Neural cell (in vitro differentiated cells): ENCODE results near the gene CUTC. TPM values are rescaled to one million over a fixed set of nuclear protein-coding genes. Genes with fewer than 3 reads are reported as not detected.

Experiments used
- H2AFZ ChIP-seq: fragments of 200-600, 300-800 bp; sonication (generic), shearing (Covaris generic); 2 replicates; pipeline ENCODE4 v1.6.0; 2014; ENCODE audit warnings: low read depth, mild to moderate bottlenecking, antibody characterized with exemption, low read length, moderate library complexity
- H3F3A ChIP-seq: fragments of 200-600 bp; shearing (Covaris generic); 2 replicates; pipeline ENCODE4 v1.6.1; 2016; ENCODE audit warnings: mild to moderate bottlenecking, moderate library complexity, mixed read lengths, antibody characterized with exemption, low read length; ENCODE audit not compliant: insufficient read depth, poor library complexity, severe bottlenecking
- H3K27ac ChIP-seq: fragments of 200-600, 300-800 bp; sonication (generic), shearing (Covaris generic); 2 replicates; pipeline ENCODE4 v1.5.1; 2014; ENCODE audit warnings: mild to moderate bottlenecking, low read length, moderate library complexity
- H3K27me3 ChIP-seq: fragments of 300-800, 200-600 bp; sonication (generic), shearing (Covaris generic); 2 replicates; pipeline ENCODE4 v1.6.0; 2014; ENCODE audit warnings: mild to moderate bottlenecking, low read depth, low read length, moderate library complexity; ENCODE audit not compliant: insufficient read depth
- H3K36me3 ChIP-seq: fragments of 300-800, 200-600 bp; sonication (generic), shearing (Covaris generic); 2 replicates; pipeline ENCODE4 v1.5.1; 2014; ENCODE audit warnings: mild to moderate bottlenecking, antibody characterized with exemption, low read length, moderate library complexity; ENCODE audit not compliant: insufficient read depth
- H3K4me2 ChIP-seq: fragments of 300-800, 200-600 bp; sonication (generic), shearing (Covaris generic); 2 replicates; pipeline ENCODE4 v1.6.0; 2014; ENCODE audit warnings: mild to moderate bottlenecking, low read length
- H3K4me3 ChIP-seq: fragments of 300-800, 200-600 bp; sonication (generic), shearing (Covaris generic); 2 replicates; pipeline ENCODE4 v1.5.1; 2014; ENCODE audit warnings: mild to moderate bottlenecking, low read length, moderate library complexity
- H3K79me2 ChIP-seq: fragments of 200-600 bp; shearing (Covaris generic); replicated peaks from 2 replicates; pipeline ENCODE4 v1.6.0; 2014; ENCODE audit warnings: mild to moderate bottlenecking, low read length, moderate library complexity; ENCODE audit not compliant: insufficient read depth
- H3K9ac ChIP-seq: fragments of 300-800, 200-600 bp; sonication (generic), shearing (Covaris generic); 2 replicates; pipeline ENCODE4 v1.6.1; 2016; ENCODE audit warnings: mild to moderate bottlenecking, low read length, mixed read lengths
- H3K9me2 ChIP-seq: fragments of 200-600 bp; shearing (Covaris generic); 2 replicates; pipeline ENCODE4 v1.6.1; 2016; ENCODE audit warnings: mild to moderate bottlenecking, low read length, mixed read lengths; ENCODE audit not compliant: insufficient read depth
- H3K9me3 ChIP-seq: fragments of 200-600, 300-800 bp; sonication (generic), shearing (Covaris generic); 2 replicates; pipeline ENCODE4 v1.6.1; 2016; ENCODE audit warnings: mild to moderate bottlenecking, mixed run types, low read length, moderate library complexity, mixed read lengths
- H4K20me1 ChIP-seq: fragments of 200-600 bp; shearing (Covaris generic); 2 replicates; pipeline ENCODE4 v1.6.1; 2016; ENCODE audit warnings: mild to moderate bottlenecking, mixed run types; ENCODE audit not compliant: insufficient read depth
- EP300 ChIP-seq: fragments of 450-650 bp; conservative IDR thresholded peaks from 2 replicates; pipeline ENCODE4 v1.6.1; 2014; ENCODE audit warnings: antibody characterized with exemption, mild to moderate bottlenecking, moderate library complexity; ENCODE audit not compliant: poor library complexity, severe bottlenecking
- EZH2 ChIP-seq: fragments of 200-600, 300-800 bp; shearing (Covaris generic), sonication (generic); IDR thresholded peaks from 2 replicates; pipeline ENCODE4 v1.6.1; 2014; ENCODE audit warnings: antibody characterized with exemption, low read length, borderline replicate concordance, mild to moderate bottlenecking; ENCODE audit not compliant: insufficient read depth, poor library complexity, severe bottlenecking
- MXI1 ChIP-seq: fragments of 450-650 bp; conservative IDR thresholded peaks from 2 replicates; pipeline ENCODE4 v1.6.1; 2014; ENCODE audit warnings: antibody characterized with exemption, mild to moderate bottlenecking; ENCODE audit not compliant: poor library complexity, severe bottlenecking
- POLR2AphosphoS5 ChIP-seq: IDR thresholded peaks from 2 replicates; pipeline ENCODE4 v1.6.1; 2012
- RAD21 ChIP-seq: fragments of 450-650 bp; conservative IDR thresholded peaks from 2 replicates; pipeline ENCODE4 v1.6.1; 2014; ENCODE audit warnings: antibody characterized with exemption, mild to moderate bottlenecking, moderate library complexity
- SMC3 ChIP-seq: fragments of 450-650 bp; conservative IDR thresholded peaks from 2 replicates; pipeline ENCODE4 v1.6.1; 2014; ENCODE audit warnings: antibody characterized with exemption, mild to moderate bottlenecking, moderate library complexity; ENCODE audit not compliant: poor library complexity
- TAF1 ChIP-seq: IDR thresholded peaks from 2 replicates; pipeline ENCODE4 v1.6.1; 2012; ENCODE audit warnings: low read depth
- polyA plus RNA-seq: library from polyadenylated mRNA; depleted of rRNA; stranded (reverse); fragments of >200 nt; gene quantifications from 2 replicates; pipeline ENCODE4 v1.2.3, GENCODE V29; 2014
- TF ChIP-seq, protein P1 (sequence below): IDR thresholded peaks from 2 replicates; pipeline ENCODE4 v1.6.1; 2012; ENCODE audit warnings: borderline replicate concordance
- TF ChIP-seq, protein P2 (sequence below): fragments of 450-650 bp; IDR thresholded peaks from 2 replicates; pipeline ENCODE4 v1.5.1; 2014; ENCODE audit warnings: antibody characterized with exemption, mild to moderate bottlenecking, moderate library complexity; ENCODE audit not compliant: poor library complexity, severe bottlenecking

The CUTC gene
- polyA plus RNA-seq, 1 donor from 2014 or later, result 26.2 TPM

DNA sequence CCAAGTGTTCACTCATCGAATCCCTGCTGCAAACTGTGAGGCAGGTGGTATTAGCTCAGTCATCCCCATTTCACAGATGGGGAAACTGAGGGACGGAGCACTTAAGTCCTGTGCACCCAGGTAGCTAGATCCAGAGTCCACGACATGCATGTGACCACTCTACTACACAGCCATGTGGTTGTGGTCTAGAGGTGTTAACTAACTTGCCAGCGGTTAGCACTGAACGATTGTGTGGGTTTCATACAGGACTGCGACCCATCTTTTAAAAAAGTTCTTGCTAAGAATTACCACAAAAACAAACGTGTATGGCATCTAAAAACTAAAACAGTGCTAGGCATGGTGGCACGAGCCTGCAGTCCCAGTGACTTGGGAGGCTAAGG is 34.3 kb downstream of the CUTC start:
- no peaks in the 10 kb centered on the region for H3K36me3 ChIP-seq
- no peaks in the 10 kb centered on the region for H3K9me2 ChIP-seq
- TF ChIP-seq, protein P1, sequence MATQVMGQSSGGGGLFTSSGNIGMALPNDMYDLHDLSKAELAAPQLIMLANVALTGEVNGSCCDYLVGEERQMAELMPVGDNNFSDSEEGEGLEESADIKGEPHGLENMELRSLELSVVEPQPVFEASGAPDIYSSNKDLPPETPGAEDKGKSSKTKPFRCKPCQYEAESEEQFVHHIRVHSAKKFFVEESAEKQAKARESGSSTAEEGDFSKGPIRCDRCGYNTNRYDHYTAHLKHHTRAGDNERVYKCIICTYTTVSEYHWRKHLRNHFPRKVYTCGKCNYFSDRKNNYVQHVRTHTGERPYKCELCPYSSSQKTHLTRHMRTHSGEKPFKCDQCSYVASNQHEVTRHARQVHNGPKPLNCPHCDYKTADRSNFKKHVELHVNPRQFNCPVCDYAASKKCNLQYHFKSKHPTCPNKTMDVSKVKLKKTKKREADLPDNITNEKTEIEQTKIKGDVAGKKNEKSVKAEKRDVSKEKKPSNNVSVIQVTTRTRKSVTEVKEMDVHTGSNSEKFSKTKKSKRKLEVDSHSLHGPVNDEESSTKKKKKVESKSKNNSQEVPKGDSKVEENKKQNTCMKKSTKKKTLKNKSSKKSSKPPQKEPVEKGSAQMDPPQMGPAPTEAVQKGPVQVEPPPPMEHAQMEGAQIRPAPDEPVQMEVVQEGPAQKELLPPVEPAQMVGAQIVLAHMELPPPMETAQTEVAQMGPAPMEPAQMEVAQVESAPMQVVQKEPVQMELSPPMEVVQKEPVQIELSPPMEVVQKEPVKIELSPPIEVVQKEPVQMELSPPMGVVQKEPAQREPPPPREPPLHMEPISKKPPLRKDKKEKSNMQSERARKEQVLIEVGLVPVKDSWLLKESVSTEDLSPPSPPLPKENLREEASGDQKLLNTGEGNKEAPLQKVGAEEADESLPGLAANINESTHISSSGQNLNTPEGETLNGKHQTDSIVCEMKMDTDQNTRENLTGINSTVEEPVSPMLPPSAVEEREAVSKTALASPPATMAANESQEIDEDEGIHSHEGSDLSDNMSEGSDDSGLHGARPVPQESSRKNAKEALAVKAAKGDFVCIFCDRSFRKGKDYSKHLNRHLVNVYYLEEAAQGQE, result no peak
- no peaks in the 10 kb centered on the region for H3K9me3 ChIP-seq
- no peaks in the 10 kb centered on the region for H3F3A ChIP-seq
- no peak overlapping the region for H3K4me2 ChIP-seq
- H3K79me2 ChIP-seq, result no peaks in the 10 kb centered on the region
- H2AFZ ChIP-seq, result no peak overlapping the region
- no peak overlapping the region for H3K27ac ChIP-seq
- H3K9ac ChIP-seq, result no peak overlapping the region
- no peaks in the 10 kb centered on the region for H3K27me3 ChIP-seq
- no peak overlapping the region for H3K4me3 ChIP-seq
- no peaks in the 10 kb centered on the region for H4K20me1 ChIP-seq

DNA sequence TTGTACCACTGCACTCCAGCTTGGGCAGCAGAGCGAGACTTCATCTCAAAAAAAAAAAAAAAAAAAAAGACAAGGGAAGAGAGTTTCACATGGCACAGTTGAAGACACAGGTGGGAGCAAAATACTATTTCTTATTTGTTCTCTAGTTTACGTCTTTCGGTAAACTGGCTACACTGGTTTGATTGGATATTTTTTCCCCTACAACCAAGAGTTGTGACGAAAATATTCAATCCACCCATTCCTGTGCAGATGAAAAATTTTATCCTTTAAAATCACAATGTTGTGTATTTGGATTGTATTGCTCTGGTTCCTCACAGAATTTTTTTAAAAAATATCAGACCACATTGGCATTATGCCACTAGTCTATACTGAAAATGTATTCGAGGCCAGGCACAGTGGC is 35.9 kb downstream of the CUTC start:
- H2AFZ ChIP-seq, result no peak overlapping the region
- no peaks in the 10 kb centered on the region for H3K9me3 ChIP-seq
- no peaks in the 10 kb centered on the region for H3K36me3 ChIP-seq
- no peak overlapping the region for H3K27ac ChIP-seq
- no peak overlapping the region for H3K9ac ChIP-seq
- no peaks in the 10 kb centered on the region for H3K27me3 ChIP-seq
- no peaks in the 10 kb centered on the region for H3K9me2 ChIP-seq
- no peaks in the 10 kb centered on the region for H4K20me1 ChIP-seq
- TF ChIP-seq RAD21 (no peak), MXI1 (no peak), EZH2 (no peak), SMC3 (no peak), EP300 (no peak), TAF1 (no peak), POLR2AphosphoS5 (no peak)
- TF ChIP-seq, protein P1, result no peak
- TF ChIP-seq, protein P2, sequence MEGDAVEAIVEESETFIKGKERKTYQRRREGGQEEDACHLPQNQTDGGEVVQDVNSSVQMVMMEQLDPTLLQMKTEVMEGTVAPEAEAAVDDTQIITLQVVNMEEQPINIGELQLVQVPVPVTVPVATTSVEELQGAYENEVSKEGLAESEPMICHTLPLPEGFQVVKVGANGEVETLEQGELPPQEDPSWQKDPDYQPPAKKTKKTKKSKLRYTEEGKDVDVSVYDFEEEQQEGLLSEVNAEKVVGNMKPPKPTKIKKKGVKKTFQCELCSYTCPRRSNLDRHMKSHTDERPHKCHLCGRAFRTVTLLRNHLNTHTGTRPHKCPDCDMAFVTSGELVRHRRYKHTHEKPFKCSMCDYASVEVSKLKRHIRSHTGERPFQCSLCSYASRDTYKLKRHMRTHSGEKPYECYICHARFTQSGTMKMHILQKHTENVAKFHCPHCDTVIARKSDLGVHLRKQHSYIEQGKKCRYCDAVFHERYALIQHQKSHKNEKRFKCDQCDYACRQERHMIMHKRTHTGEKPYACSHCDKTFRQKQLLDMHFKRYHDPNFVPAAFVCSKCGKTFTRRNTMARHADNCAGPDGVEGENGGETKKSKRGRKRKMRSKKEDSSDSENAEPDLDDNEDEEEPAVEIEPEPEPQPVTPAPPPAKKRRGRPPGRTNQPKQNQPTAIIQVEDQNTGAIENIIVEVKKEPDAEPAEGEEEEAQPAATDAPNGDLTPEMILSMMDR, result no peak
- H3F3A ChIP-seq, result no peaks in the 10 kb centered on the region
- H3K79me2 ChIP-seq, result no peaks in the 10 kb centered on the region
- no peak overlapping the region for H3K4me2 ChIP-seq
- no peak overlapping the region for H3K4me3 ChIP-seq
